ENCODE results near the gene SFXN4. TPM values are rescaled to one million over a fixed set of nuclear protein-coding genes. Genes with fewer than 3 reads are reported as not detected.
A peak's percentile ranks its signal among the peaks of the same experiment; 100 is the strongest.

Gene SFXN4
- 17.7 TPM in 2 replicates for total RNA-seq
- 10.3 and 18.1 TPM in 2 replicates for polyA plus RNA-seq
- polyA plus RNA-seq (2012), result 8.6 and 15.0 TPM in 2 replicates
- 1.8 and 4.2 TPM in 2 replicates for polyA minus RNA-seq (ENCODE audit: low replicate concordance)

DNA sequence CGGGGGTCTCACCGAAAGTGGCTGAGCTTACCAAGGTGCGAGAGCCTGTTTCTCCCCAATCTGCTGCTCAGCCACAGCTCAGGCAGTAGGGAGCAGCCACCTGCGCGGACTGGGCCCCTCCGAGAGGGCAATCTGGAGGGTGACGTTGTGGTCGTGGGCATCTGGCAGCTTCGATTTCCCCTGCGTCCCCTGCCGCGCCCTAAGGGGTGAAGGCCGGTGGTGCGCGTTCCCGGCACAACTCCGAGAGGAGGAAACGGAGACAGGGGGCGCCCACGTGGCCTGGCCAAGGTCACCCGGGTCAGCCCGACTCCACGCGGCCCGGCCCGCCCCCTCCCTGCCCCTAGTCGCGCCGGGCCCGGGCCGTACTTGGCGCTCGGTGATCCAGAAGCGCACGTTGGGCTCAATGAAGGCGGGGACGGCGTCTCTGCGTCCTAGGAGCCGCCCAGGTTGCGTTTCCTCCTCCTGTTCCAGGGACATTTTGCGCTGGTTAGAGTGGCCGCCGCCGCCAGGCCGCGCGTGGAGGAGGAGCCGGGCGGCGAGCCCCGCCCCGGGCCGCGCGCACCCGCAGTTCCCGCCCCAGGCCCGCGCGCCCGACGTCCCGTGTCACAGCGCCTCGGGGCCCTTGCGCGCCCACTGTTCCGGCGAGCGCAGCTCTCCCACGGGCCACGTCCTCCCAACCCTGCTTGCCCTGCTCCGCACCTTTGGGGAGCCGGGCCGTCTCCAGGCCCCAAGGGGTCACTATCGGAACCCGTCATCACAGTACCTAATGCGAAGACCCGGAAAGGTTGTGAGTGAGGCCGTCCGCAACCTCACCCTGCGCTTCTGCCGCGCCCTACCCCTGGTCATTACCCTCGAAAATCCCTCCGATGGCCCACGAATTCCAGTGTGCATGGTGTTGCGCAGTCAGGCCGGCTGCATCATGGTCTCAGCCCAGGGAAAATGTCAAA is at the start of gene SFXN4:
SFXN4 (minus strand) TSS at position 544 of the 947 bp plus-strand sequence; CDS start at position 477, 67 bp downstream.
- DNase-seq (ENCODE audit: low read depth in 2 of 2), result peak; percentile 43 to 51
- TF ChIP-seq, protein P1, sequence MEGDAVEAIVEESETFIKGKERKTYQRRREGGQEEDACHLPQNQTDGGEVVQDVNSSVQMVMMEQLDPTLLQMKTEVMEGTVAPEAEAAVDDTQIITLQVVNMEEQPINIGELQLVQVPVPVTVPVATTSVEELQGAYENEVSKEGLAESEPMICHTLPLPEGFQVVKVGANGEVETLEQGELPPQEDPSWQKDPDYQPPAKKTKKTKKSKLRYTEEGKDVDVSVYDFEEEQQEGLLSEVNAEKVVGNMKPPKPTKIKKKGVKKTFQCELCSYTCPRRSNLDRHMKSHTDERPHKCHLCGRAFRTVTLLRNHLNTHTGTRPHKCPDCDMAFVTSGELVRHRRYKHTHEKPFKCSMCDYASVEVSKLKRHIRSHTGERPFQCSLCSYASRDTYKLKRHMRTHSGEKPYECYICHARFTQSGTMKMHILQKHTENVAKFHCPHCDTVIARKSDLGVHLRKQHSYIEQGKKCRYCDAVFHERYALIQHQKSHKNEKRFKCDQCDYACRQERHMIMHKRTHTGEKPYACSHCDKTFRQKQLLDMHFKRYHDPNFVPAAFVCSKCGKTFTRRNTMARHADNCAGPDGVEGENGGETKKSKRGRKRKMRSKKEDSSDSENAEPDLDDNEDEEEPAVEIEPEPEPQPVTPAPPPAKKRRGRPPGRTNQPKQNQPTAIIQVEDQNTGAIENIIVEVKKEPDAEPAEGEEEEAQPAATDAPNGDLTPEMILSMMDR (conservative IDR thresholded peaks at IDR 0.05 in 1 of 2, IDR thresholded peaks at IDR 0.05 in 1 of 2; ENCODE audit: low read depth in 1 of 2, low read length in 2 of 2), result no peak
- no peak for TF ChIP-seq EZH2 (IDR thresholded peaks at IDR 0.05; ENCODE audit: low read length, missing control alignments)
- Histone ChIP-seq H3K27me3 (ENCODE audit: control insufficient read depth, insufficient read depth, low read length) (no peaks in the 10 kb centered on the region), H3K27ac (ENCODE audit: insufficient read depth, low read length) (peak within 1 kb of the TSS; percentile 59), H4K20me1 (ENCODE audit: control insufficient read depth, extremely low read depth, insufficient read depth, low read length) (no peaks in the 10 kb centered on the region), H3K9me3 (ENCODE audit: control insufficient read depth, insufficient read depth, low read depth, low read length) (no peaks in the 10 kb centered on the region), H3K4me2 (ENCODE audit: extremely low read depth, insufficient read depth, low read length) (peak within 1 kb of the TSS; percentile 93), H3K4me3 (replicated peaks in 1 of 4; ENCODE audit: control extremely low read depth in 1 of 4, insufficient read depth in 1 of 4, low read depth in 3 of 4, low read length in 4 of 4) (peak within 1 kb of the TSS; percentile 33 to 77 (median 63)), H3K9ac (ENCODE audit: insufficient read depth, low read length) (peak within 1 kb of the TSS; percentile 69), H2AFZ (ENCODE audit: low read length) (peak within 1 kb of the TSS; percentile 75), H3K79me2 (ENCODE audit: control insufficient read depth, insufficient read depth, low read length) (no peaks in the 10 kb centered on the region), H3K36me3 (ENCODE audit: control insufficient read depth, insufficient read depth, low read length) (peaks cover 5% of the 10 kb centered on the region), H3K4me1 (ENCODE audit: control insufficient read depth, extremely low read depth, insufficient read depth, low read length) (peaks cover 4% of the 10 kb centered on the region)

GRCh38 chr10:119211625-119212441 is 46.3 kb upstream of the SFXN4 start:
- no peaks in the 10 kb centered on the region for H3K36me3 ChIP-seq (ENCODE audit: control insufficient read depth, insufficient read depth, low read length)
- H3K4me2 ChIP-seq (ENCODE audit: extremely low read depth, insufficient read depth, low read length), result peak overlapping the region; percentile 89
- no peaks in the 10 kb centered on the region for H3K27me3 ChIP-seq (ENCODE audit: control insufficient read depth, insufficient read depth, low read length)
- H4K20me1 ChIP-seq (ENCODE audit: control insufficient read depth, extremely low read depth, insufficient read depth, low read length), result no peaks in the 10 kb centered on the region
- peak overlapping the region in 3 of 4 experiments; percentile 14 to 93 (median 15) for H3K4me3 ChIP-seq (replicated peaks in 1 of 4; ENCODE audit: control extremely low read depth in 1 of 4, insufficient read depth in 1 of 4, low read depth in 3 of 4, low read length in 4 of 4)
- peaks cover 12% of the 10 kb centered on the region for H3K4me1 ChIP-seq (ENCODE audit: control insufficient read depth, extremely low read depth, insufficient read depth, low read length)
- H3K27ac ChIP-seq (ENCODE audit: insufficient read depth, low read length), result peak overlapping the region; percentile 84
- H2AFZ ChIP-seq (ENCODE audit: low read length), result no peak overlapping the region
- no peaks in the 10 kb centered on the region for H3K9me3 ChIP-seq (ENCODE audit: control insufficient read depth, insufficient read depth, low read depth, low read length)
- H3K79me2 ChIP-seq (ENCODE audit: control insufficient read depth, insufficient read depth, low read length), result peaks cover 84% of the 10 kb centered on the region
- peak overlapping the region; percentile 22 for H3K9ac ChIP-seq (ENCODE audit: insufficient read depth, low read length)
- TF ChIP-seq, protein P1 (conservative IDR thresholded peaks at IDR 0.05 in 1 of 2, IDR thresholded peaks at IDR 0.05 in 1 of 2; ENCODE audit: low read depth in 1 of 2, low read length in 2 of 2), result no peak
- no peak for TF ChIP-seq EZH2 (IDR thresholded peaks at IDR 0.05; ENCODE audit: low read length, missing control alignments)
- DNase-seq (ENCODE audit: low read depth in 2 of 2), result peak in 1 of 2 donors; percentile 30
